Middle frontal gyrus (tissue), 1 donor: Measurements from ENCODE around the gene CLASP1.
"Not testable (repeated sequence)": the region's sequence is repeated elsewhere in the genome, so short reads cannot be mapped to it uniquely, and the experiment has no call there.

Source experiments
- DNase-seq: peaks from one replicate; pipeline ENCODE4 v3.0.0-alpha.2; 2015; ENCODE audit warnings: low spot score; ENCODE audit errors: extremely low spot score

CLASP1 gene

GRCh38 chr2:121649149-121649595, at the start of gene CLASP1:
CLASP1 (minus strand) TSS chr2:121649462; CDS start chr2:121605895, 43,567 bp downstream.
- DNase-seq, result no peak

DNA sequence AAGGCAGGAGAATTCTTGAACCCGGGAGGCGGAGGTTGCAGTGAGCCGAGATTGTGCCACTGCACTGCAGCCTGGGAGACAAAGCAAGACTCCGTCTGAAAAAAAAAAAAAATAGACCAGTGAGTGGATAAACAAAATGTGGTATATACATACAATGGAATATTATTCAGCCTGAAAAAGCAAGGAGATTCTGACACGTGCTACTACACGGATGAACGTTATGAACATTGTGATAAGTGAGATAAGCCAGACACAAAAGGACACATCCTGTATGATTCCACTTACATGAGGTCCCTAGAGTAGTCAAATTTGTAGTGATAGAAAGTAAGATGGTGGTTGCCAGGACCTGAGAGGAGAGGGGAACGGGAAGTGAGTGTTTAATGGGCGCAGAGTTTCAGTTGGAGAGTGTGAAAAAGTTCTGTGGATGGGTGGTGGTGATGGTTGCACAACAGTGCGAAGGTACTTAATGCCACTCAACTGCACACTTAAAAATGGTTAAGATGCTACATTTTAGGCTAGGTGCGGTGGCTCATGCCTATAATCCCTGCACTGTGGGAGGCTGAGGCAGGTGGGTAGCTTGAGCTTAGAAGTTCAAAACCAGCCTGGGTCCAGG, 49.2 kb upstream of the CLASP1 start:
- no peak for DNase-seq

- no peak for DNase-seq
These were observed 47.9 kb upstream of the CLASP1 start for GRCh38 chr2:121697108-121697631.

GRCh38 chr2:121696410-121696930, 47.2 kb upstream of the CLASP1 start:
- no peak for DNase-seq

DNA sequence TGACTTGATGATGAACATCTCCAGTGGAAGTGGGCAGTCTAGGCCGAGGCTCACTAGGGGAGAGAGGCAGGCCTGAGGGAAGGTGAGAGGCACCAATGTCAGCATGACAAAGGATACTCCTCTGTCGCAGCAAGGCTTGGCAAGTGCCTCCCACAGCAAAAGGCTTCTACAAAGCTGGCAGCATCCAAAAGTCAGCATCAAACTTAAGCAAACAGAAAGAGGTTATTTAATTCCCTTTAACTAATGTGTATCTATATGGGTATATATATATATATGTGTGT, 45.8 kb upstream of the CLASP1 start:
- no peak for DNase-seq

GRCh38 chr2:121694398-121695170, 45.3 kb upstream of the CLASP1 start:
- no peak for DNase-seq

DNA sequence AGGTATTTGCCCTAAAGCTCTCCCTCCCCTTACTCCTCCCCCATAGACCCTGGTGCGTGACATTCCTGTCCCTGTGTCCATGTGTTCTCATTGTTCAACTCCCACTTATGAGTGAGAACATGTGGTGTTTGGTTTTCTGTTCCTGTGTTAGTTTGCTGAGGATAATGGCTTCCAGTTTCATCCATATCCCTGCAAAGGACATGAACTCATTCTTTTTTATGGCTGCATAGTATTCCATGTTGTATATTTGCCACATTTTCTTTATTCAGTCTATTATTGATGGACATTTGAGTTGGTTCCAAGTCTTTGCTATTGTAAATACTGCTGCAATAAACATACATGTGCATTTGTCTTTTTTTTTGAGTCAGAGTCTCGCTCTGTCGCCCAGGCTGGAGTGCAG, 41.3 kb upstream of the CLASP1 start:
- DNase-seq, result not testable (repeated sequence)

DNA sequence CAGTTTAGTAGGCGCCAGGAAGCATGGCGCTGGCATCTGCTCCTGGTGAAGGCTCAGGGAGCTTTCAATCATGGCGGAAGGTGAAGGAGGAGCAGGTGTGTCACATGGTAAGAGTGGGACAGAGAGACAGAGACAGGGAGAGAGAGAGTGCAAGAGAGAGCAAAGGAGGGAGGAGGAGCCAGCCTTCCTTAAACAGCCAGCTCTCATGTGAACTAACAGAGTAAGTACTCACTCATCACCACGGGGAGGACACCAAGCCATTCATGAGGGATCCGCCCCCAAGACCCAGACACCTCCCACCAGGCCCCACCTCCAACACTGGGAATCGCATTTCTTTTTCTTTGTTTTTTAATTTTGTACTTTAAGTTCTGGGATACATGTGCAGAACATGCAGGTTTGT, 40.8 kb upstream of the CLASP1 start:
- no peak for DNase-seq

- no peak for DNase-seq
These were observed 40.1 kb upstream of the CLASP1 start for GRCh38 chr2:121689356-121689755.

- no peak for DNase-seq
These were observed 39.6 kb upstream of the CLASP1 start for GRCh38 chr2:121688820-121689219.

GRCh38 chr2:121686902-121687301, 37.6 kb upstream of the CLASP1 start:
- DNase-seq, result no peak

GRCh38 chr2:121686218-121686617, 37.0 kb upstream of the CLASP1 start:
- DNase-seq, result no peak

DNA sequence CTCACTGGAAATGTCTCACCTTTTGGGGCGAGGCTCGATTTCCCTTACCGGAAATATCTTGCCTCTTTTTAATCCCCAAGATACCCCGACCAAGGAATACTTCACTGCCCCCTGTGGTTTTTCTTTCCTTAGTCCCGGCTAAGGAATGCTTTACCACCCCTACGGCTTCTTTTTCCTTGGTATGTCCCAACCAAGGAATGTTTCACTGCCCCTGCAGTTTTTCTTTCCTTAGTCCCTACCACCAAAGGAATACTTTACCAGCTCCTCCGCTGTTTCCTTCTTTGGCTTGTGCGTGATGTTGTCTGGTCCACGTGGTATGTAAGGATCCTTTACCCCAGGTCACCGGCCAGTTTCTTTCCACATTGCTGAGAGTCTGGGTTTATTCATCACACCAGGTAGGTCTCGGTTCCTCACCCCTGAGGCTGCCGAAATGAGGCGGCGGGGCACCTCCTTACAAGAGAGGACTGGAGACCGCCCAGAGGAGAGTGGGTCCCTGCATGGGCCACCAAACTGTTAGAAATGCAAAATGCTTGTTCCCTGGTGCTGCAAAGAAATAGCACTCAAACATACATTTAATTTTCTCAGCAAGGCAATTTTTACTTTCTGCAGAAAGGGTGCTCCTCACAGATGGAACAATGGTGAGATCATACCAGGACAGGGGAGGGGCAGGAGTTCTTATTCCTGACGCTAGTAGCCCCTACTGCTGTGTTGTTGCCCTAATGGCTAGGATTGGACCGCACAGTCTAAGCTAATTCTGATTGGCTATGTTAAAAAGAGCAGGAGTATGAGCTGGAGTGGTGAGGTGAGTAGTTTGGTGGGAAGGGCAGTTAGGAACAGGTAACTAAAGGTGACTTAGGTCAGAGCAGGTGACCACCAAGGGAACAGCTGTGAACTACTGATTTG, 33.4 kb upstream of the CLASP1 start:
- no peak for DNase-seq

GRCh38 chr2:121677855-121678254, 28.6 kb upstream of the CLASP1 start:
- no peak for DNase-seq

GRCh38 chr2:121671621-121672020, 22.4 kb upstream of the CLASP1 start:
- not testable (repeated sequence) for DNase-seq

GRCh38 chr2:121670181-121670580, 20.9 kb upstream of the CLASP1 start:
- DNase-seq, result no peak

DNA sequence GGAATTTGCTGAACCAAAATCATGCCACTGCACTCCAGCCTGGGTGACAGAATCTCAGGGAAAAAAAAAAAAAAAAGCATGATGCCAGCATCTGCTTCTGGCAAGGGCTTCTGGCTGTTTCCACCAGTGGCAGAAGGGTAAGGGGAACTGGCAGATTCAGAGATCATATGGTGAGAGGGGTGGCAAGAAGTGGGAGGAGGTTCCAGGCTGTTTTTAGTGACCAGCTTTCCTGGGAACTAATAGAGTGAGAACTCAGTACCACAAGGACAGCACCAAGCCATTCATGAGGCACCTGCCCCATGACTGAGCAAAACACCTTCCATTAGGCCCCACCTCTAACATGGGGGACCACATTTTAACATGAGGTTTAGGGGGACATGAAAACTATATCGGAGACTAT, 18.4 kb upstream of the CLASP1 start:
- no peak for DNase-seq

DNA sequence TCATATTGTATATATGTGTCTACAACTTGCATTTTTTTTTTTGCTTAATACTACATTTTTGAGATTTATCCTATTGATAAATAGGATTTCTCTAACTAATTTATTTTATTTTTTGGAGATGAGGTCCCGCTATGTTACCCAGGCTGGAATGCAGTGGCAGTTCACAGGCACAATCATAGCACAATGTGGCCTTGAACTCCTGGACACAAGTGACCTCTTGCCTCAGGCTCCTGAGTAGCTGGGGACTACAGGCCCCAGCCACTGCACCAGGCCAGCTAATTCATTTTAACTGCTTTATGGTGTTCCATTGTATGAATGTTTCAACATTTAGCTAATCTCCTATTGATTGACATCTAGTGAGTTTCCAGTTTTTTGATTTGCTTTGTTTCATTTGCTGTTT, 16.8 kb upstream of the CLASP1 start:
- no peak for DNase-seq

- no peak for DNase-seq
These were observed 16.2 kb upstream of the CLASP1 start for GRCh38 chr2:121665504-121665903.

DNA sequence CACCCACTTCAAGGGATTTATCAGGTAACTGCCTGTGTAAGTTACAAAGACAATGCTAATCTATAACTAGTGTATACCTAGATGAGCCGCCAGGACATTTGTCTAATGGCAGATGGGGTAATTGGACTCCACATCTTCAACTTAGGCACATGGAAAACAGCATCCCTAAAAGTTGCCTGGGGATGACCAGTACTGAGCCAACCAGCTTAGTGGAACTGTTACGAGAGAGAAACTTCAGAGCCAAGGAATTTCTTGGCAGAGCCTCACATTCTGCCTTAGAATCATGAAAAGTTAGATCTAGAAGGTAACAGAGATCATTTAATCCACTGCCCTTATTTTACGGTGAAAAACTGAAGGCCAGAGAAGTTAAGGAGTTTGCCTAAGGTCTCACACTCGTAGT, 15.5 kb upstream of the CLASP1 start:
- no peak for DNase-seq

- DNase-seq, result no peak
These were observed 14.8 kb upstream of the CLASP1 start for GRCh38 chr2:121664086-121664485.

- DNase-seq, result no peak
These were observed 14.2 kb upstream of the CLASP1 start for GRCh38 chr2:121663434-121663833.
